ENCODE measurements around the gene CBX4. TPM values are rescaled to one million over a fixed set of nuclear protein-coding genes. Genes with fewer than 3 reads are reported as not detected.

The CBX4 gene
- total and polyA plus RNA-seq, 2 of the 13 experiments (the other 11 are each of a cell fraction or from before 2014, with no cell fraction given) = 25.8 to 50.8 TPM

DNA sequence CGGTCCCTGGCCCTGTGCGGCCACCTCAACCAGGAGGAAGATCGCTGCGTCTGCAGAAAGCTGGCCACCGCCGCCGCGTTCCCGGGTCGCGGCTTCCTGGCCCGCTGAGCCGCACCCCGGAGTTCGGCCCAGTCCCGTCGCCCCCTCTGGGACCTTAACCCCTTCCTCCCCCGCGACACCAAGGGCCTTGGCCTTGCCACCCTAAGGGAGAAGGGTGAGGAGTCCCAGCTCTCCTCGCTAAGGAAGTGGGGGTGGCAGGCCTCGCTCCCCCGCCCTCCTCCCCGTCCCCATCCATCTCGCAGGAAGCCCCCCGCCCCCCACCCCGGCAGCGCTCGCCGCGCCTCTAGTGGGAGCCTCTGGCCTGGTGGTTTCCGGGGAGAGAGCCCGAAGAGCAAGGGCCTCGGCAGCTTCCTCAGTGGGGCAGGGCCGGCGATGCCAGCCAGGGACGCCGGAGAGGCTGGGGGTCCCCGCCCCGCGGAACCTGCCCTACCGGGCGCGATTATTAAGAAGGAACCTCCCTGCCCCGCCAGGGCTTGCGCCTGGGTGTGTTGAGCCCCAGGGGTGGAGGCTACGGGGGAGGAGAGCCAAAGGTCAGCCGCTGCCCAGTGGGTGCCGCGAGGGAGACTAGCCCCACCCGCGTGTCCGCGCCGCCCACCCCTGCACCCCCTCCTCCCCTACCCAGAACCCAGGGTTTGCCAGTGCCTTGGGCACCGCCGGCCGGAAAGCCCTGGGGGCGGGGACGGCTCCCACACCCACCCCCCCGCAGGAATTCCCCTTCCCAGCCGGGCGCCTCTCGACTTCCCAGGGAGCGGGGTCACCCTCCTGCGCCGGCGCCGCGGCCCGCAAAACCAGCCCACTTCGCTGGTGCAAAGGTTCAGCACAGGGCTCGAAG is 6.8 kb downstream of the CBX4 start (continued):
- TF ChIP-seq HDAC1 (CRISPR knock-in tag; IDR thresholded peaks at IDR 0.05) (peak; percentile 70), ZNF143 (CRISPR knock-in tag; IDR thresholded peaks at IDR 0.05) (no peak), ARNT (IDR thresholded peaks at IDR 0.05) (no peak), ZNF607 (CRISPR knock-in tag; IDR thresholded peaks at IDR 0.05; ENCODE audit: borderline replicate concordance) (peak; percentile 8; the same call in 1 of the 2 replicates), HOXD1 (CRISPR knock-in tag; IDR thresholded peaks at IDR 0.05) (peak; percentile 52; the same call in 1 of the 2 replicates), FOSL2 (CRISPR knock-in tag; IDR thresholded peaks at IDR 0.05) (no peak; the same call in 1 of the 2 replicates), ISL2 (CRISPR knock-in tag; IDR thresholded peaks at IDR 0.05) (peak; percentile 73), RFXAP (CRISPR knock-in tag; IDR thresholded peaks at IDR 0.05; ENCODE audit: borderline replicate concordance) (0 out of 2 replicates have a peak, but pooled peaks have one; percentile 41), SOX13 (IDR thresholded peaks at IDR 0.05) (no peak), SOX13 (CRISPR knock-in tag; conservative IDR thresholded peaks at IDR 0.05 in 1 of 2, IDR thresholded peaks at IDR 0.05 in 1 of 2) (peak in 1 of 2 experiments; percentile 36; a peak in 1 of 4 replicates), WIZ (CRISPR knock-in tag; IDR thresholded peaks at IDR 0.05) (peak; percentile 30; the same call in 1 of the 2 replicates), ZNF773 (CRISPR knock-in tag; IDR thresholded peaks at IDR 0.05; ENCODE audit: borderline replicate concordance) (0 out of 2 replicates have a peak, but pooled peaks have one; percentile 70), ZNF20 (CRISPR knock-in tag; IDR thresholded peaks at IDR 0.05) (no peak)
- TF ChIP-seq, protein P1, sequence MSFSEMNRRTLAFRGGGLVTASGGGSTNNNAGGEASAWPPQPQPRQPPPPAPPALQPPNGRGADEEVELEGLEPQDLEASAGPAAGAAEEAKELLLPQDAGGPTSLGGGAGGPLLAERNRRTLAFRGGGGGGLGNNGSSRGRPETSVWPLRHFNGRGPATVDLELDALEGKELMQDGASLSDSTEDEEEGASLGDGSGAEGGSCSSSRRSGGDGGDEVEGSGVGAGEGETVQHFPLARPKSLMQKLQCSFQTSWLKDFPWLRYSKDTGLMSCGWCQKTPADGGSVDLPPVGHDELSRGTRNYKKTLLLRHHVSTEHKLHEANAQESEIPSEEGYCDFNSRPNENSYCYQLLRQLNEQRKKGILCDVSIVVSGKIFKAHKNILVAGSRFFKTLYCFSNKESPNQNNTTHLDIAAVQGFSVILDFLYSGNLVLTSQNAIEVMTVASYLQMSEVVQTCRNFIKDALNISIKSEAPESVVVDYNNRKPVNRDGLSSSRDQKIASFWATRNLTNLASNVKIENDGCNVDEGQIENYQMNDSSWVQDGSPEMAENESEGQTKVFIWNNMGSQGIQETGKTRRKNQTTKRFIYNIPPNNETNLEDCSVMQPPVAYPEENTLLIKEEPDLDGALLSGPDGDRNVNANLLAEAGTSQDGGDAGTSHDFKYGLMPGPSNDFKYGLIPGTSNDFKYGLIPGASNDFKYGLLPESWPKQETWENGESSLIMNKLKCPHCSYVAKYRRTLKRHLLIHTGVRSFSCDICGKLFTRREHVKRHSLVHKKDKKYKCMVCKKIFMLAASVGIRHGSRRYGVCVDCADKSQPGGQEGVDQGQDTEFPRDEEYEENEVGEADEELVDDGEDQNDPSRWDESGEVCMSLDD (CRISPR knock-in tag; IDR thresholded peaks at IDR 0.05; ENCODE audit: borderline replicate concordance) = peak; percentile 69; the same call in 1 of the 2 replicates
- TF ChIP-seq, protein P2, sequence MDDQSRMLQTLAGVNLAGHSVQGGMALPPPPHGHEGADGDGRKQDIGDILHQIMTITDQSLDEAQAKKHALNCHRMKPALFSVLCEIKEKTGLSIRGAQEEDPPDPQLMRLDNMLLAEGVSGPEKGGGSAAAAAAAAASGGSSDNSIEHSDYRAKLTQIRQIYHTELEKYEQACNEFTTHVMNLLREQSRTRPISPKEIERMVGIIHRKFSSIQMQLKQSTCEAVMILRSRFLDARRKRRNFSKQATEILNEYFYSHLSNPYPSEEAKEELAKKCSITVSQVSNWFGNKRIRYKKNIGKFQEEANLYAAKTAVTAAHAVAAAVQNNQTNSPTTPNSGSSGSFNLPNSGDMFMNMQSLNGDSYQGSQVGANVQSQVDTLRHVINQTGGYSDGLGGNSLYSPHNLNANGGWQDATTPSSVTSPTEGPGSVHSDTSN (CRISPR knock-in tag; IDR thresholded peaks at IDR 0.05; ENCODE audit: borderline replicate concordance) = 0 out of 2 replicates have a peak, but pooled peaks have one; percentile 63
- TF ChIP-seq, protein P3, sequence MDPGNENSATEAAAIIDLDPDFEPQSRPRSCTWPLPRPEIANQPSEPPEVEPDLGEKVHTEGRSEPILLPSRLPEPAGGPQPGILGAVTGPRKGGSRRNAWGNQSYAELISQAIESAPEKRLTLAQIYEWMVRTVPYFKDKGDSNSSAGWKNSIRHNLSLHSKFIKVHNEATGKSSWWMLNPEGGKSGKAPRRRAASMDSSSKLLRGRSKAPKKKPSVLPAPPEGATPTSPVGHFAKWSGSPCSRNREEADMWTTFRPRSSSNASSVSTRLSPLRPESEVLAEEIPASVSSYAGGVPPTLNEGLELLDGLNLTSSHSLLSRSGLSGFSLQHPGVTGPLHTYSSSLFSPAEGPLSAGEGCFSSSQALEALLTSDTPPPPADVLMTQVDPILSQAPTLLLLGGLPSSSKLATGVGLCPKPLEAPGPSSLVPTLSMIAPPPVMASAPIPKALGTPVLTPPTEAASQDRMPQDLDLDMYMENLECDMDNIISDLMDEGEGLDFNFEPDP (CRISPR knock-in tag; conservative IDR thresholded peaks at IDR 0.05) = no peak
- TF ChIP-seq, protein P4, sequence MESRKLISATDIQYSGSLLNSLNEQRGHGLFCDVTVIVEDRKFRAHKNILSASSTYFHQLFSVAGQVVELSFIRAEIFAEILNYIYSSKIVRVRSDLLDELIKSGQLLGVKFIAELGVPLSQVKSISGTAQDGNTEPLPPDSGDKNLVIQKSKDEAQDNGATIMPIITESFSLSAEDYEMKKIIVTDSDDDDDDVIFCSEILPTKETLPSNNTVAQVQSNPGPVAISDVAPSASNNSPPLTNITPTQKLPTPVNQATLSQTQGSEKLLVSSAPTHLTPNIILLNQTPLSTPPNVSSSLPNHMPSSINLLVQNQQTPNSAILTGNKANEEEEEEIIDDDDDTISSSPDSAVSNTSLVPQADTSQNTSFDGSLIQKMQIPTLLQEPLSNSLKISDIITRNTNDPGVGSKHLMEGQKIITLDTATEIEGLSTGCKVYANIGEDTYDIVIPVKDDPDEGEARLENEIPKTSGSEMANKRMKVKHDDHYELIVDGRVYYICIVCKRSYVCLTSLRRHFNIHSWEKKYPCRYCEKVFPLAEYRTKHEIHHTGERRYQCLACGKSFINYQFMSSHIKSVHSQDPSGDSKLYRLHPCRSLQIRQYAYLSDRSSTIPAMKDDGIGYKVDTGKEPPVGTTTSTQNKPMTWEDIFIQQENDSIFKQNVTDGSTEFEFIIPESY (CRISPR knock-in tag; IDR thresholded peaks at IDR 0.05) = peak; percentile 19; the same call in 1 of the 2 replicates
- TF ChIP-seq, protein P5, sequence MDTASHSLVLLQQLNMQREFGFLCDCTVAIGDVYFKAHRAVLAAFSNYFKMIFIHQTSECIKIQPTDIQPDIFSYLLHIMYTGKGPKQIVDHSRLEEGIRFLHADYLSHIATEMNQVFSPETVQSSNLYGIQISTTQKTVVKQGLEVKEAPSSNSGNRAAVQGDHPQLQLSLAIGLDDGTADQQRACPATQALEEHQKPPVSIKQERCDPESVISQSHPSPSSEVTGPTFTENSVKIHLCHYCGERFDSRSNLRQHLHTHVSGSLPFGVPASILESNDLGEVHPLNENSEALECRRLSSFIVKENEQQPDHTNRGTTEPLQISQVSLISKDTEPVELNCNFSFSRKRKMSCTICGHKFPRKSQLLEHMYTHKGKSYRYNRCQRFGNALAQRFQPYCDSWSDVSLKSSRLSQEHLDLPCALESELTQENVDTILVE (CRISPR knock-in tag; IDR thresholded peaks at IDR 0.05) = no peak
